LNCaP clone FGC (cell line): ENCODE data around the gene CDK14.
"Not testable (repeated sequence)": the region's sequence is repeated elsewhere in the genome, so short reads cannot be mapped to it uniquely, and the experiment has no call there.

Experiments
- DNase-seq: peaks from one replicate; pipeline ENCODE4 v3.0.0-alpha.2; 2011; ENCODE audit warnings: low read depth
- H3K4me3 ChIP-seq: 2 replicates; pipeline ENCODE4 v1.5.1; 2011; ENCODE audit warnings: mild to moderate bottlenecking, low read depth, low read length, control low read depth
- TF ChIP-seq, protein P1 (sequence below): IDR thresholded peaks from 2 replicates; pipeline ENCODE4 v1.5.1; 2012; ENCODE audit warnings: mild to moderate bottlenecking; ENCODE audit not compliant: control insufficient read depth, insufficient read depth; ENCODE audit errors: extremely low read depth

The CDK14 gene

DNA sequence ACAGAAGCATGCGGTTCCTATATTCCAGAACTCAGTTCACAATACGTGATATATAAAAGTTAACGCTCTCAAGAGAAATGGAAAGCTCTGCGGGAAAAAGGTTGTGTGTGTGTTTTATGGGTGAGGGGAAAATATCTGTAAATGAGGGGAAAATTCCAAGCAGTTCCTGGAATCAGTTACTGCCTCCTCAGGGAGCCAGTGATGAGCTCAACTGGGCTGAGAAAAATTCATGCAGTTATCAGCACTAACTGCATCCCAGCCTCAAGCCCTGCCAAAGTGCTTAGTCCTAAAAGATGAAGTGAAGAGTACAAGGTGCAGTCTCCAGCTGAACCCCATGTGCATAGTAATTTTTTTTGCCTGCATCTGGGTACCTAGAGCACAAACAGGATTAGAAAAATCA, 191.9 kb downstream of the CDK14 start:
- no peak overlapping the region for H3K4me3 ChIP-seq
- TF ChIP-seq, protein P1, sequence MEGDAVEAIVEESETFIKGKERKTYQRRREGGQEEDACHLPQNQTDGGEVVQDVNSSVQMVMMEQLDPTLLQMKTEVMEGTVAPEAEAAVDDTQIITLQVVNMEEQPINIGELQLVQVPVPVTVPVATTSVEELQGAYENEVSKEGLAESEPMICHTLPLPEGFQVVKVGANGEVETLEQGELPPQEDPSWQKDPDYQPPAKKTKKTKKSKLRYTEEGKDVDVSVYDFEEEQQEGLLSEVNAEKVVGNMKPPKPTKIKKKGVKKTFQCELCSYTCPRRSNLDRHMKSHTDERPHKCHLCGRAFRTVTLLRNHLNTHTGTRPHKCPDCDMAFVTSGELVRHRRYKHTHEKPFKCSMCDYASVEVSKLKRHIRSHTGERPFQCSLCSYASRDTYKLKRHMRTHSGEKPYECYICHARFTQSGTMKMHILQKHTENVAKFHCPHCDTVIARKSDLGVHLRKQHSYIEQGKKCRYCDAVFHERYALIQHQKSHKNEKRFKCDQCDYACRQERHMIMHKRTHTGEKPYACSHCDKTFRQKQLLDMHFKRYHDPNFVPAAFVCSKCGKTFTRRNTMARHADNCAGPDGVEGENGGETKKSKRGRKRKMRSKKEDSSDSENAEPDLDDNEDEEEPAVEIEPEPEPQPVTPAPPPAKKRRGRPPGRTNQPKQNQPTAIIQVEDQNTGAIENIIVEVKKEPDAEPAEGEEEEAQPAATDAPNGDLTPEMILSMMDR = no peak
- DNase-seq = no peak

- H3K4me3 ChIP-seq = no peak overlapping the region
- DNase-seq = no peak
- TF ChIP-seq, protein P1 = no peak
Measured at GRCh38 chr7:90789736-90790306, 193.7 kb downstream of the CDK14 start.

DNA sequence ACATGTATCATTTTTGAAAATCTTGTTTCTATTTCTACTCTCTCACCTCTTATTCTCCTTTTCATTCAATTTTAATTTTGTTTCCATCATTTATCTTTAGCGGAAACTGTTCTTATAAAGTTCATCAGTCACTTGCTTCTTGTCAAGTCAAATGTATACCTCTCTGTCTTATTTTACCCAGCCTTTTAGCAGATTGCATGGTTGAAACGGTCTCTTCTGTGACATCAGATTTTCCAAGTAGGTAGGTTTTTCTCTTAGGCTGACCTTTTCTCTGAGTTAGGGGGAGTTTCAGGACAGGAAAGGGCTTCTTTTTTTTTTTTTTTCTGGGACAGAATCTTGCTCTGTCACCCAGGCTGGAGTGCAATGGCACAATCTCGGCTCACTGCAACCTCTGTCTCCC, 195.5 kb downstream of the CDK14 start:
- no peak for DNase-seq
- TF ChIP-seq, protein P1 = no peak

DNA sequence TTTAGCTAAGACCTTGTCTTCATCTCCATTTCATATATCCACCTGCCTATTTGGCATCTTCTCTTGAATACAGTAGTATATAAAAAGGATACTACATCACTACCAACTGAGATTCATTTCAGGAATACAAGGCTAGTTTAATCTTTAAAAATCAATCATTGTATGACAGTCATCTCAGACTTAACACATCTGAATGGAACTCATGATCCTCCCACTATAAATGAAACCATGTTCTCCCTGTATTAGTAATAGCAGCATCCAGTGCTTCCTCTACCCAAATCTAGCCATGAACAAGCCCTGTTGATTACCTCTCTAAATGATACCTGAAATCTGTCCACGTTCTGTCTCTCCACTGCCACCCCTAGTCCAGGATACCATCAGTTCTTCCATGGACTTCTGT, 196.2 kb downstream of the CDK14 start:
- H3K4me3 ChIP-seq = no peak overlapping the region
- TF ChIP-seq, protein P1 = no peak
- DNase-seq = no peak

More for the DNA sequence above, 195.5 kb downstream of the CDK14 start:
- H3K4me3 ChIP-seq = no peak overlapping the region

DNA sequence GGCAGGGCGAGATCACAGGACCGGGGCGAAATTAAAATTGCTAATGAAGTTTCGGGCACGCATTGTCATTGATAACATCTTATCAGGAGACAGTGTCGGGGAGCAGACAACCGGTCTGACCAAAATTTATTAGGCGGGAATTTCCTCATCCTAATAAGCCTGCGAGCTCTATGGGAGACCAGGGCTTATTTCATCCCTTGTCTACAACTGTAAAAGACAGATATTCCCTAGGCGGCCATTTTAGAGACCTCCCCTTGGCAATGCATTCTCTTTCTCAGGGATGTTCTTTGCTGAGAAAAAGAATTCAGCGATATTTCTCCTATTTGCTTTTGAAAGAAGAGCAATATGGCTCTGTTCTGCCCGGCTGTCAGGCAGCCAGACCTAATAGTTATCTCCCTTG, 198.1 kb downstream of the CDK14 start:
- not testable (repeated sequence) for DNase-seq, H3K4me3 ChIP-seq

GRCh38 chr7:90797596-90797995, 201.5 kb downstream of the CDK14 start:
- TF ChIP-seq, protein P1 = no peak
- no peak overlapping the region for H3K4me3 ChIP-seq
- DNase-seq = no peak

- TF ChIP-seq, protein P1 = no peak
- no peak for DNase-seq
- H3K4me3 ChIP-seq = no peak overlapping the region
Measured at GRCh38 chr7:90804370-90804769, 208.2 kb downstream of the CDK14 start.

DNA sequence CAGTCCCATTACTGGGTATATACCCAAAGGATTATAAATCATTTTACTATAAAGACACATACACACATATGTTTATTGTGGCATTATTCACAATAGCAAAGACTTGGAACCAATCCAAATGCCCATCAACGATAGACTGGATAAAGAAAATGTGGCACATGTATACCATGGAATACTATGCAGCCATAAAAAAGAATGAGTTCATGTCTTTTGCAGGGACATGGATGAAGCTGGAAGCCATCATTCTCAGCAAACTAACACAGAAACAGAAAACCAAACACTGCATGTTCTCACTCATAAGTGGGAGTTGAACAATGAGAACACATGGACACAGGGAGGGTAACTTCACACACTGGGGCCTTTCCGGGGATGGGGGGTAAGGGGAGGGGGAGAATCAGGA, 219.4 kb downstream of the CDK14 start:
- DNase-seq, H3K4me3 ChIP-seq: not testable (repeated sequence)
